Posterior vena cava (tissue), 2 donors: Measurements from ENCODE around the gene MS4A4E. TPM values are rescaled to one million over a fixed set of nuclear protein-coding genes. Genes with fewer than 3 reads are reported as not detected.
"Not testable (repeated sequence)": the region's sequence is repeated elsewhere in the genome, so short reads cannot be mapped to it uniquely, and the experiment has no call there.

ENCODE experiments used
- DNase-seq: peaks from one replicate; pipeline ENCODE4 v3.0.0-alpha.2; 2020; ENCODE audit warnings: low spot score
- intact Hi-C, 2 donors: fragments of 100-400 bp; cut with DNase I; formaldehyde crosslinking; loops; one replicate each; pipeline versions ENCODE4 v1.14.1 to v1.14.2; 2022 to 2023
- total RNA-seq, 2 donors: library from RNA; stranded (reverse); fragmentation: NEBNext Ultra II Directional; extraction: Animal tissue kit (Norgen Biotek cat#: 25700); gene quantifications; one replicate each; pipeline ENCODE4 v1.2.1, GENCODE V29; 2021
- donor health status: DM: yes; HTN: yes; CAD: no.
- donor health status: DM: yes; HTN: yes; CAD: no.

The MS4A4E gene
- total RNA-seq, 2 donors from 2014 or later = 1.3 to 7.6 TPM

DNA sequence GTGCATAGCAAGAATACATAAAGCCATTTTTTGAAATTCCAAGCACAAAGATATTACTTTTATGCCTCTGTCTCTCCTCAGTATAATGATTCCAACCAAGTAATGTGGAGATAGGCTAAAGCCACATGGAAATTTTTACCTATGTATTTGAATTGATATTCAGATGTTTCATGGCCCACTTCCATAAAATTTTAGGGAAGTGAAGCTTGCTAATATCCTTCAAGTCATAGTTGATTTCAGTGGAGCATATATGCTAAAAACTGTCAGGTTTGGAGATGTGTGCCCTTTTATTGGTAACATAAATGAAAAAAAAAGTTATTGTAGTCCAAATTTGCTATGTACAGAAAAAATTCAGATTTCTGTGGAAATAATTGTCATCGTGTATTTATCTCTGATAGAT is 12.3 kb downstream of the MS4A4E start:
- no peak for DNase-seq
- intact Hi-C loops = no loop called here

GRCh38 chr11:60222141-60222540 is 20.8 kb downstream of the MS4A4E start:
- intact Hi-C loops = no loop called here

GRCh38 chr11:60221692-60222091 is 21.2 kb downstream of the MS4A4E start:
- intact Hi-C loops = no loop called here

More at GRCh38 chr11:60222141-60222540, 20.8 kb downstream of the MS4A4E start:
- DNase-seq = no peak

GRCh38 chr11:60221181-60221580 is 21.8 kb downstream of the MS4A4E start:
- intact Hi-C loops = no loop called here
- DNase-seq = no peak

More at GRCh38 chr11:60221692-60222091, 21.2 kb downstream of the MS4A4E start:
- no peak for DNase-seq

DNA sequence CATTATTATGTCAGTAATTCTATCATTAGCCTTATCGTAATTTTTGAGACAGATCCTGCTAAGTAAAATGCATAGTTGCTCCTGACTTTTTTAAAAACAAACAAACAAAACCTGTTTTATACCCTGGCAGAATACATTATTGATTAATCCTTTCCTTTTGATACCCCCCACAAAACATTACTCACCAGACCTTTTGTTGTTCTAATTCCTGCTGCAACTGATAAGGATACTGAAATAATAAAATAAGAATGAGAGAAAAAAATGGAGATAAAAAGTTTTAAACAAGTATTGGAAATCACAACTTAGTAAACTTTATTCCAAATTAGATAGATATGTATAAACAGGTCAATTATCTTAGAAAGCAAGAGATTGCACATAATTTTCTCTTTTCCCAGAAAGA is 28.6 kb downstream of the MS4A4E start:
- no peak for DNase-seq
- intact Hi-C loops = no loop called here

DNA sequence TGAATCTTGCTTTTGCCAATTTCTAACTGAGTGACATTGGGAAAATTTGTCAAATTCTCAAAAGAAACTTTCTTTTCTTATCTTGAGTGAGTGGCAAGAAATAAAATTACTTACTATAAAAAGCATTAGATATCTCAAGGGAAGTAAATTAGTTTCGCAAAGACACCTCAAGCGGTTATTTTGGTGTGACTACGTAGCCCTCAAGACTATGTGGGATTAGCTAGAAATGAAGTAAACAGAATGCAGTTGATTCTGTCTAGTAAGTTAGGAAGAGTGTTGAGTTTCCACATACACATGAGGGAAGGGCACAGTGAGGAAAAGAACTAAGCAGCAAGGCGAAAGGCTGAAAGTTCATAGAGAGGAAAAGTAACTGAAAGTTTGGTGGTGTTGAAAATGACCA is 31.7 kb downstream of the MS4A4E start:
- intact Hi-C loops = no loop called here
- DNase-seq = no peak

- intact Hi-C loops = no loop called here
- no peak for DNase-seq
Observed at GRCh38 chr11:60209977-60210376, 33.0 kb downstream of the MS4A4E start.

GRCh38 chr11:60208951-60209350 is 34.0 kb downstream of the MS4A4E start:
- intact Hi-C loops = no loop called here

GRCh38 chr11:60208146-60208895 is 34.6 kb downstream of the MS4A4E start:
- no peak for DNase-seq
- intact Hi-C loops = no loop called here

More at GRCh38 chr11:60208951-60209350, 34.0 kb downstream of the MS4A4E start:
- no peak for DNase-seq

GRCh38 chr11:60206616-60207015 is 36.3 kb downstream of the MS4A4E start:
- intact Hi-C loops = no loop called here
- no peak for DNase-seq

DNA sequence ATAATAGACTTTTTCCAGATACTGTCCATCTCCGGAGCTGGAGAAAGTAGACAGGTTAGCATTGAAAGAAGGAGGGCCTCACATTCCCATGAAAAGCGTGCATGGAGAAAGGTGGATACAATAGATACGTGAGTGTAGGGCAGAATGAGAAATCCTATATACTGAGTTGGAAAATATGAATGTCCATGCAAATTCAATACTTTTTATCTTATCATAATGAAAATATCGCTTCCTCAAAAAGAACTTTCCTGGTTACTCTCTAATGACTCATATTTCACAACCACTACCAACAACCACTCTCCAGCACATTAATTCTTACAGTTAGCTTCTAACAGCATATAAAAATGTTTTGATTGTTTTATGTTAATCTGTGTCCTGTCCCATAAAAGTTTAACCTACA is 38.0 kb downstream of the MS4A4E start:
- DNase-seq = no peak
- intact Hi-C loops = no loop called here

DNA sequence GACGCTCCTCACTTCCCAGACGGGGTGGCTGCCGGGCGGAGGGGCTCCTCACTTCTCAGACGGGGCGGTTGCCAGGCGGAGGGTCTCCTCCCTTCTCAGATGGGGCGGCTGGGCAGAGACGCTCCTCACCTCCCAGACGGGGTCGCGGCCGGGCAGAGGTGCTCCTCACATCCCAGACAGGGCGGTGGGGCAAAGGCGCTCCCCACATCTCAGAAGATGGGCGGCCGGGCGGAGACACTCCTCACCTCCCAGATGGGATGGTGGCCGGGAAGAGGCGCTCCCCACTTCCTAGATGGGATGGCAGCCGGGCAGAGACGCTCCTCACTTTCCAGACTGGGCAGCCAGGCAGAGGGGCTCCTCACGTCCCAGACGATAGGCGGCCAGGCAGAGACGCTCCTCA is 41.6 kb downstream of the MS4A4E start:
- intact Hi-C loops = not testable (repeated sequence)

DNA sequence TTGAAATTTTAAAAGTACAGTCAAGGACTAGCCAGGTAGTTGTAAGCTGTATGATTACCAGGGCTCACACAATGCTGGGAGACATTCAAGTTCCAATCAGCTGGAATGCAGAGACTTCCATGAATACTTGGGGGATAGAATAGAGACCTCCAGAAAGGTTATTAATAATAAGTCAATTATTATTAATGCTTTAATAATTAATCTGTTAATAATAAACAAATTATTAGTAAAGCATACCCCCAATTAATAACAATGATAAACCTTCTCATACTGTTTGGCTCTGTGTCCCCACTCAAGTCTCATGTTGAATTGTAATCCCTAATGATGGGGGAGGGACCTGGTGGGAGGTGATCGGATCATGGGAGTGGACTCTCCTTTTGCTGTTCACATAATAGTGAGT is 45.5 kb downstream of the MS4A4E start:
- no peak for DNase-seq
- intact Hi-C loops = no loop called here

More for the DNA sequence above, 41.6 kb downstream of the MS4A4E start:
- DNase-seq = not testable (repeated sequence)

DNA sequence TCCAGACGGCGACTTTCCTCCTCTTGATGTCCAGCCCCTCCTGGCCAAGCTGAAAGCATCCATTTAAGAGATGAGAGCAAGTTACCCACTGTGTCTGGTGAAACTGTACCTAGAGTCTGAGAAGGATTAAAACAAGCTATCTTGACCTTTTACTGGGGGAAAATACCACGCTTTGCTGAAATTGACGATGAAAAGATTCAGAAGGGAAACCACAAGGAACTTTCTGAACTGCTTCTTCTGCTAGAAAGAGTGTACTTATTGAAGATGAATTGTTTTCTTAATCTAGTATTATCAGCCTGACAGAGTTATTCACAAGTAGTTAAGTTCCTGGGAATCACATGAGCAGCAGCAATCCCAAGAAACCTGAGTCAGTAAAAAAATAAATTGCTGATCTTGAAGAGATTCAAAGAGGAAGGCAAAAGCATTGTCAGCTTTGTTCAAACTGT is 47.0 kb downstream of the MS4A4E start:
- no peak for DNase-seq
- intact Hi-C loops = no loop called here

- DNase-seq = no peak
- intact Hi-C loops = no loop called here
Observed at GRCh38 chr11:60194511-60194910, 48.4 kb downstream of the MS4A4E start.

GRCh38 chr11:60193687-60194433 is 49.1 kb downstream of the MS4A4E start:
- intact Hi-C loops = no loop called here
- DNase-seq = no peak

GRCh38 chr11:60192564-60192963 is 50.4 kb downstream of the MS4A4E start:
- DNase-seq, intact Hi-C loops: not testable (repeated sequence)

DNA sequence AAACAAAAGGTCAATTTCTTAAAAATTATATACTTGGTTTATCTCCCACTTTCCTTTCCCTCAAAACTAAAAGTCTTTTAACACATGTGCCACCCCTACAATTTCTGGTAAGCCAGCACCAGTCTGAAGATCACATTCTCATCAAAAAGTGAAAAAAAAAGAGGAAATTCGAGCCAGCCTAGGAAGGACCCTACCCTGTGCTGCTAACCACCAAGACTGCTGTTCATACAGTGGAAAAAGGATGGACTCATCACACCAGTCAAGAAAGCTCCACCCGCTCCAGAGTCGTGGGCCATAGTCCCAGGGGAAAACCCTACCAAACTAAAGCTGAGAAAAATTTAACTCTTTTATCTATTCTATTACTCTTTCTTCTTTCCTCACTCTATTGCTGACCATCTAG is 54.5 kb downstream of the MS4A4E start:
- intact Hi-C loops, DNase-seq: not testable (repeated sequence)

DNA sequence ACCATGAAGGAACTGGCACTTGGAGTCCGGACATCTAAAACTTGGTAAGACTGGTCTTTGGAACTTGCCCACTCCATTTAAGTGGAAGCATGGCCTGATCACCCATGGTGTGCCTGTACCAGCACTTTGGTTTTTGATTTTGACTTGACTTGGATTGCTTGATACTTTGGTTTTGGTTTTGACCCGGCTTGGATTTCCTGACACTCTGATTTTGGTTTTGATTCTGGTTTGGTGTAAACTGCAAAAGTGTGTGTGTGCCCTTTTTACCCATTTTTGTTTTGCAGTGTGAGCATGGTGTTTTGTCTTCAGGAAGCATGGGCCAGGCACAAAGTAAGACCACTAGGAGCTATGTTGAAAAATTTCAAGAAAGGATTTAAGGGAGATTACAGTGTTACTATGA is 56.8 kb downstream of the MS4A4E start:
- intact Hi-C loops, DNase-seq: not testable (repeated sequence)

DNA sequence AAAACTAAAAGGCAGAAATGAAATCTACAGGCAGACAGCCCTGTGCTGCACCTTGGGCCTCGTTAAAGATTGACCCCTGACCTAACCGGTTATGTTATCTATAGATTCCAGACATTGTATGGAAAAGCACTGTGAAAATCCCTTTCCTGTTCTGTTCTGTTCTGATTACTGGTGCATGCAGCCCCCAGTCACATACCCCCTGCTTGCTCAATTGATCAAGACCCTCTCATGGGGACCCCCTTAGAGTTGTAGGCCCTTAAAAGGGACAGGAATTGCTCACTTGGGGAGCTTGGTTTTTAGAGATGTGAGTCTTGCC is 57.5 kb downstream of the MS4A4E start:
- intact Hi-C loops = not testable (repeated sequence)

More for the DNA sequence above, 57.5 kb downstream of the MS4A4E start:
- DNase-seq = not testable (repeated sequence)
